Rectal smooth muscle tissue (tissue), 1 donor: Measurements from ENCODE around the gene PRSS56.

Experiments used
- H3K27ac ChIP-seq: one replicate; pipeline ENCODE4 v1.7.0; 2013; ENCODE audit warnings: low read depth, low read length, inconsistent platforms
- H3K27me3 ChIP-seq: one replicate; pipeline ENCODE4 v1.7.0; 2013; ENCODE audit warnings: low read length; ENCODE audit not compliant: control insufficient read depth, insufficient read depth
- H3K36me3 ChIP-seq: one replicate; pipeline ENCODE4 v1.7.0; 2013; ENCODE audit warnings: low read length; ENCODE audit not compliant: control insufficient read depth, insufficient read depth
- H3K4me1 ChIP-seq: one replicate; pipeline ENCODE4 v1.7.0; 2013; ENCODE audit warnings: low read length; ENCODE audit not compliant: control insufficient read depth, insufficient read depth
- H3K4me3 ChIP-seq: one replicate; pipeline ENCODE4 v1.7.0; 2013; ENCODE audit warnings: low read length
- H3K9ac ChIP-seq: one replicate; pipeline ENCODE4 v1.7.0; 2013; ENCODE audit warnings: low read length

The PRSS56 gene

DNA sequence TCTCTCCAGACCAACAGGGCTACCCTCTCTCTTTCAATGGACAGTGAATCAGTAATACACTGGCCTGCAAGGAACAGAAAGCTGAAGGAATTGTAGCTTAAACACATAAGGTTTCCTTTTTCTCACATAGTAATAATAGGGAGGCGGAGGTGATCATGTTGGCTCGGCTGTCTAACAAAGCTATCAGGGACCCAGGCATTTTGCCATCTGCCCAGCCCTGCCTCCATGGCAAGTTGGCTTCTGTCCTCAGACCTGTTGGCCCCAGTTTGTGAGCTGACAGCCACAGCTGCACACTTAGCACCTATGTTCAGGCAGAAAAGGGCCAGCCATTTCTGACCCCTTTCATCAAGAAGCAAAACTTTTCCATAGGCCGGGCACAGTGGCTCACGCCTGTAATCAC lies 17.3 kb downstream of the PRSS56 start:
- H3K27ac ChIP-seq, result no peak overlapping the region
- H3K9ac ChIP-seq, result no peak overlapping the region
- H3K27me3 ChIP-seq, result peaks cover 6% of the 10 kb centered on the region
- no peaks in the 10 kb centered on the region for H3K36me3 ChIP-seq
- H3K4me3 ChIP-seq, result no peak overlapping the region
- H3K4me1 ChIP-seq, result no peaks in the 10 kb centered on the region

DNA sequence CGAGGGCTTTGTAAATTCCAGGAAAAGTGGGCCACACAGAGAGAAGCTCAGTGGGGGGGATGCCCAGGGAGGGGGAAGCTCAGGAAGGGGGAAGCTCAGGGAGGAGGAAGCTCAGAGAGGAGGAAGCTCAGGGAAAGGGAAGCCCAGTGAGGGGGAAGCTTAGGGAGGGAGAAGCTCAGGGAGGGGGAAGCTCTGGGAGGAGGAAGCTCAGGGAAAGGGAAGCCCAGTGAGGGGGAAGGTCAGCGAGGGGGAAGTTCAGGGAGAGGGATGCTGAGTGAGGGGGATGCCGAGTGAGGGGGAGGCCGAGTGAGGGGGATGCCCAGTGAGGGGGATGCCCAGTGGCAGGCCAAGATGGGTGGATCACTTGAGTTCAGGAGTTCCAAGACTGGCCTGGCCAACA lies 18.5 kb downstream of the PRSS56 start:
- H3K27ac ChIP-seq, result no peak overlapping the region
- H3K4me1 ChIP-seq, result no peaks in the 10 kb centered on the region
- H3K9ac ChIP-seq, result no peak overlapping the region
- no peaks in the 10 kb centered on the region for H3K36me3 ChIP-seq
- no peak overlapping the region for H3K4me3 ChIP-seq
- peaks cover 6% of the 10 kb centered on the region for H3K27me3 ChIP-seq

DNA sequence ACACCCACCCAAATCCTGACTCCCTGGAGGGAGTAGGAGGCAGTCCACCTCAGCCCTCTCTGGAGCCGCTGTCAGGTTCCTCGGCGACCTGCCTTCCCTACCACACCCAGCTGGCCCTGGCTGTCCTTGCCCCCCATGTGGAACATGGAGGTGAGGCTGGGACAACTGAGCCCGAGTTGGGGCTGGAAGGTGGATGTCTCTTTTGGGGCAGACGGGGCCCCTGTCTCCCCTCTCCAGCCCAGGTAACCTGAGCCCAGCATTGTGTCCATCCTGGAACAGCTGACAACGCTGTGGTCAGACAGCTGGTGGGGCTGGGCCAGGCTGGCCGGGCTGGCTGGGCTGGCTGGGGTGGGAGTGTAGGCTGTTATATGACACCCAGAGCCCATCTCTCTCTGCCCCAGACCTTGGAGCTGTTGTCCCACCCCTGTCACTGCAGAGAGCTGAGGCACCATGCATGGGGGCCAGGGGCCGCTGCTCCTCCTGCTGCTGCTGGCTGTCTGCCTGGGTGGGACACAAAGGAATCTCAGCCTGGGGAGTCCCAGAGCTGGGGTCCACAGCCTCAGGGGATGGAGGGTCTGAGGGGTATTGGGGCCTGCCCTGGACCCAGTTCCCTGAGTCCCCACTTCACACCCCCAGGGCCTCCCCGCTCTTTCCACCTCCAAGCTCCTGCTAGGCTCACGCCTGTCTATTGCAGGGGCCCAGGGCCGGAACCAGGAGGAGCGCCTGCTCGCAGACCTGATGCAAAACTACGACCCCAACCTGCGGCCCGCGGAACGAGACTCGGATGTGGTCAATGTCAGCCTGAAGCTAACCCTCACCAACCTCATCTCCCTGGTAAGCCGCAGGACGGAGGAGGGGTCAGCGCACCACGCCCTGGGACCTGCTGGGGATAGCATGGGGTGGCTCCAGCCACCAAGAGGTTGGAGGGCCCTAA lies 19.4 kb downstream of the PRSS56 start, which contains the start of gene CHRNG:
Gene CHRNG (plus strand): TSS at position 395 of the 934 bp plus-strand sequence. CDS start 56 bp downstream, at position 451.
- Histone ChIP-seq H3K9ac (no peak within 1 kb of the TSS), H3K4me1 (no peaks in the 10 kb centered on the region), H3K27me3 (peaks cover 6% of the 10 kb centered on the region)

DNA sequence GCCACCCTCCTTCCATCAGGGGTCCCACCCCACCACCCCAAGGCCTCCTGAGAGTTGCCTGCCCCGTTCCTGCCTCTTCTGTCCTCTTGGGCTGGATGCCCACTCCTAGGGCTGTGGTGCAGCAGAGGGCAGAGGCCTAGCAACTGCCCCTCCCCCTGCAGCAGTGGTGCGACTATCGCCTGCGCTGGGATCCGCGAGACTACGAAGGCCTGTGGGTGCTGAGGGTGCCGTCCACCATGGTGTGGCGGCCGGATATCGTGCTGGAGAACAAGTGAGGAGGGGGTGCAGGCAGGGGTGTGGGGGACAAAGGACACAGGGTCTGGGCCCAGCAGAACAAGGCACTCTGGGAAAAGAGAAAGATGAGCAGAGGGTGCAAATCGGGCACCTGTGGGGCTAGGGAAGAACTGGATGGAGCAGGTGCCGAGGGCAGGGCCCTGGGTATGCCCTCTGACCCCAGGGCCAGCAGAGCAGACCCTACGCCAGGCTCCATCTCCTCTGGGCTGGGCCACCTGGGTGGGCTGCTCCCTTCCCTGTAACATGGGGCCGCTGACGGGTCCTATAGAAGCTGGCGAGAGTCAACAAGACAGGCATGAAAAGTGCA lies 20.4 kb downstream of the PRSS56 start:
- H3K4me3 ChIP-seq, result no peak overlapping the region
- no peak overlapping the region for H3K27ac ChIP-seq
- peaks cover 6% of the 10 kb centered on the region for H3K27me3 ChIP-seq
- H3K9ac ChIP-seq, result no peak overlapping the region
- H3K4me1 ChIP-seq, result no peaks in the 10 kb centered on the region
- H3K36me3 ChIP-seq, result no peaks in the 10 kb centered on the region

More for the DNA sequence above, 19.4 kb downstream of the PRSS56 start, which contains the start of gene CHRNG:
- Histone ChIP-seq H3K4me3 (no peak within 1 kb of the TSS), H3K27ac (no peak within 1 kb of the TSS), H3K36me3 (no peaks in the 10 kb centered on the region)

DNA sequence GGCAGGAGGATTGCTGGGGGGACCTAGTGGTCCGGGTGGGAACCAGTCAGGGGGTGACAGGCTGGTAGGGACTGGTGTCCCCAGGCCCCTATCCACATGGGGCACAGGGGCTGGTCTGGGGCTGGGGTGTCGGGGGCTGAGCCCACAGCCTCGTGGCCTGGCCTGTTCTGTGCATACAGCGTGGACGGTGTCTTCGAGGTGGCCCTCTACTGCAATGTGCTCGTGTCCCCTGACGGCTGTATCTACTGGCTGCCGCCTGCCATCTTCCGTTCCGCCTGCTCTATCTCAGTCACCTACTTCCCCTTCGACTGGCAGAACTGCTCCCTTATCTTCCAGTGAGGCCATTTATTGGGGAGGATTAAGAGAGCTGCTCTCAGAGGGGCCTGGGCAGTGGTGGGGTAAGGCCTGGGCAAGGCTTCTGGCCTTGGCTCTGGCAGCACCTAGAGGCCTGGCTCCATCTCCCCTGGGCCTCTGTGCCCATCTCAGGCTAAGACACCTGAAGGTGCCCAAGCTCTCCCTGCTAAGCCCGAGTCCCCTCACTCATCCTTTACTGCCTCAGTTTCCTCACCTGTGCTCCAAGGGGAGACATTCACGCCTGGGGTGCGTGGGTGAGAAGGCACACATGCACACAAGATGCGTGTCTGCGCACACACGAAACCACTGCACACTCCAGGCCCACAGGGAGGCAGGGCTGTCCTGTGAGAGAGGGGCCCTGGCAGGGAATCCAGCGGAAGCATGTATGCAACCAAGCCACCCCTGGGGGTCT lies 21.2 kb downstream of the PRSS56 start:
- H3K27me3 ChIP-seq, result peaks cover 6% of the 10 kb centered on the region
- no peak overlapping the region for H3K27ac ChIP-seq
- H3K36me3 ChIP-seq, result no peaks in the 10 kb centered on the region
- no peaks in the 10 kb centered on the region for H3K4me1 ChIP-seq
- H3K4me3 ChIP-seq, result no peak overlapping the region
- no peak overlapping the region for H3K9ac ChIP-seq

DNA sequence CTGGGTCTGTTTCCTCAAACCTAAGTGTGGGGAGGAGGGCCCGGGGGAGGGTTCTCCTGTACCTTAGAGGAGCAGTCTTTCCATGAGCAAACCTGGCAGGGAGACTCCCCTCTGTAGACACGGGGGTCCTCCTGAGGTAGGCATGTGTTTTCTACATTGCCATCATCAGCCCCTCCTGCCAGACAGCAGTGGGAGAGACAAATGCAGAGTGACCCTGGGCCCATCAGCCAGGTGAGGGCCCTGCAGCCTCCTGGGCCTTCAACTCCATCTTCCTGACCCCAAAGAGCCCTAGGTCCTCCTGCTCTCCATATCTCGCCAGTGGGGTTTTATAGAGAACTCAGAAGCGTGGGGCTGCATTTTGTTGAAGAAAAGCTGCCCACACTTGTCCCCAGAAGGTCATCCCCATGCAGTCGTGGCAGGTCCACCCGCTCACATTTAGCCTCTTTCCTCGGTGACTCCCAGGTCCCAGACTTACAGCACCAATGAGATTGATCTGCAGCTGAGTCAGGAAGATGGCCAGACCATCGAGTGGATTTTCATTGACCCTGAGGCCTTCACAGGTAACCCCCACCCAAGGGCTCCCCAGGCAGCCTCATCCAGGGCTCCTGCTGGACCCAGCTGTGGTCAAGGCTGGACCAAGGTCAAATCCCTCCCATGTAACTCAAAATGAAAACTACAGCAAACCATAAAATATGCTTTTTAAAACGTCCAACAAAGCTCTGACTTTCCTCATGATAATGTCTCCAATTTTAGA lies 21.9 kb downstream of the PRSS56 start:
- Histone ChIP-seq H3K36me3 (no peaks in the 10 kb centered on the region), H3K27ac (no peak overlapping the region), H3K9ac (no peak overlapping the region), H3K4me3 (no peak overlapping the region), H3K4me1 (no peaks in the 10 kb centered on the region), H3K27me3 (peaks cover 6% of the 10 kb centered on the region)

DNA sequence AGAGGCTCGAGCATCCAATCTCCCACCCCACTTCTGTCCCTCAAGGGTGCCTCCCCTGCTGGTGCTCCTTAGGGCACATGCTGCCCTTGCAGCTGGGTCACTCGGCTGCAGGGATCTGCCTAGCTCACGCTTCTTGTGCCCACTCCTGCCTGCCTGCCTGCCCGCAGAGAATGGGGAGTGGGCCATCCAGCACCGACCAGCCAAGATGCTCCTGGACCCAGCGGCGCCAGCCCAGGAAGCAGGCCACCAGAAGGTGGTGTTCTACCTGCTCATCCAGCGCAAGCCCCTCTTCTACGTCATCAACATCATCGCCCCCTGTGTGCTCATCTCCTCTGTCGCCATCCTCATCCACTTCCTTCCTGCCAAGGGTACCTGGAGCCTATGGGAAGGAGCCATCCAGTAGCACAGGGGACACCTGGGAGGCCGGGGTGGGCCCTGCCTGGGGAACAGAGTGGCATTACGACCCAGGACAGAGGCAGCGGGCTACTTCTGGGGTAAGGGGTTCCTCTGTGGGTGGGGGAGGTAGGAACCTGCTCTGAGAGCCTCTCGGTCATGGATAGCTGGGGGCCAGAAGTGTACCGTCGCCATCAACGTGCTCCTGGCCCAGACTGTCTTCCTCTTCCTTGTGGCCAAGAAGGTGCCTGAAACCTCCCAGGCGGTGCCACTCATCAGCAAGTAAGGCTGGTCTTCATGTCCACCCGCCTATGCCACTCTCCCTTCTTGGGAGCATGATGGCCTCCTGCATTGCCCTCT lies 22.7 kb downstream of the PRSS56 start:
- no peak overlapping the region for H3K4me3 ChIP-seq
- no peak overlapping the region for H3K9ac ChIP-seq
- no peak overlapping the region for H3K27ac ChIP-seq
- H3K27me3 ChIP-seq, result peaks cover 6% of the 10 kb centered on the region
- no peaks in the 10 kb centered on the region for H3K36me3 ChIP-seq
- H3K4me1 ChIP-seq, result no peaks in the 10 kb centered on the region

DNA sequence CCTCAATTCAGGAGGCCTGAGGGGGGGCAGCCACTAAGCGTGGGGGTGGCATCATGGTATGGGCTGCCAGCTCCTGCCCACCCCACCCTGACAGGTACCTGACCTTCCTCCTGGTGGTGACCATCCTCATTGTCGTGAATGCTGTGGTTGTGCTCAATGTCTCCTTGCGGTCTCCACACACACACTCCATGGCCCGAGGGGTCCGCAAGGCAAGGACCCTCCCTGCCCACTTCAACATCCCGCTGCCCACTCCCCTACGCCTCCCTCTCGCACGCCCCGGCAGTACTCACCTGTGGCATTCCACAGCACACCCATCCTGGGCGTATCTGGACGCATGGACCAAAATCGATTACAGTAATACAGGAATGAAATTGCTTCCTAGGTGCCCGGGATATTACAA lies 23.3 kb downstream of the PRSS56 start:
- peaks cover 6% of the 10 kb centered on the region for H3K27me3 ChIP-seq
- no peak overlapping the region for H3K27ac ChIP-seq
- H3K36me3 ChIP-seq, result no peaks in the 10 kb centered on the region
- no peaks in the 10 kb centered on the region for H3K4me1 ChIP-seq
- no peak overlapping the region for H3K9ac ChIP-seq
- H3K4me3 ChIP-seq, result no peak overlapping the region

DNA sequence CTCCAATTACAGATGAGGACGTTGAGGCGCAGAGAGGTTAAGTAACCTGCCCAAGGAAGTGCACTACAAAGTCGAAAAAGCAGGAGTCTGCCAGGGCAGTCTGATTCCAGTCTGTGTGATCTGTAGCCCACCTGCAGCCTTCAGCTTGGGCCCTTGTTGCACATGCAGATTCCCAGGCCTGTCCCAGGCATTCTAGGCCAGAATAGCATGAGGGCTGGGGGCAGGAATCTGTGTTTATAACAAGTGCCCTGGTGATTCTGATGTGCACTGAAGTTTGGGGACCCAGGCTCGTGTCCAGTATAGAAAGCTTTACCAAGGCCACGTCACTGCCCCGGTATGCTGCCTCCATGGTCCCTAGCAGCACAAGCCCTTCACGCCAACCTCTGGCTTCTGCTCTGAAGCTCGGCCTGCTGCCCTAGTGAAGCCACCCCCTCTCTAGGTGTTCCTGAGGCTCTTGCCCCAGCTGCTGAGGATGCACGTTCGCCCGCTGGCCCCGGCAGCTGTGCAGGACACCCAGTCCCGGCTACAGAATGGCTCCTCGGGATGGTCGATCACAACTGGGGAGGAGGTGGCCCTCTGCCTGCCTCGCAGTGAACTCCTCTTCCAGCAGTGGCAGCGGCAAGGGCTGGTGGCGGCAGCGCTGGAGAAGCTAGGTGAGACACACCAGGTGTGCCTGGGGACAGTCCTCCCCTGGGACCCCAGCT lies 23.9 kb downstream of the PRSS56 start:
- Histone ChIP-seq H3K9ac (no peak overlapping the region), H3K36me3 (no peaks in the 10 kb centered on the region), H3K27ac (no peak overlapping the region), H3K4me3 (no peak overlapping the region), H3K27me3 (peaks cover 6% of the 10 kb centered on the region), H3K4me1 (no peaks in the 10 kb centered on the region)

DNA sequence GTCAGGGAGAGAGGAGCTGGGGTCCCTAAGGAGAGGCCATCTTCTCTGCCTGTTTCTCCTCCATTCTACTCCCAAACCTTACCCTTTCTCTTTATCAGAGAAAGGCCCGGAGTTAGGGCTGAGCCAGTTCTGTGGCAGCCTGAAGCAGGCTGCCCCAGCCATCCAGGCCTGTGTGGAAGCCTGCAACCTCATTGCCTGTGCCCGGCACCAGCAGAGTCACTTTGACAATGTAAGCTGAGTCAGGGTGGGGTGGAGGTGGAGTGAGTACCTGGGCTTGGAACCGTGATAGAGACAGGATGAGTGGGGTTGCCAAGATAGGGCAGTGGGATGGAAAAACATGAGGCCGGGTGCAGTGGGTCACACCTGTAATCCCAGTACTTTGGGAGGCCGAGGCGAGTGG lies 24.5 kb downstream of the PRSS56 start:
- H3K36me3 ChIP-seq, result no peaks in the 10 kb centered on the region
- H3K4me3 ChIP-seq, result no peak overlapping the region
- no peak overlapping the region for H3K9ac ChIP-seq
- H3K27ac ChIP-seq, result no peak overlapping the region
- H3K4me1 ChIP-seq, result no peaks in the 10 kb centered on the region
- H3K27me3 ChIP-seq, result peaks cover under 1% of the 10 kb centered on the region
